Thyroid gland (tissue), 4 donors: ENCODE results near the gene CDCA4.

Experiments used
- CTCF ChIP-seq, 6 experiments: fragments of 200-600 bp in 3 of 6; fragments of 450-650 bp in 3 of 6; sonication (generic) in 3 of 6; IDR thresholded peaks; one replicate each; pipeline ENCODE4 v1.5.1; 2016 to 2019; ENCODE audit warnings: antibody characterized with exemption in 6 of 6, mild to moderate bottlenecking in 2 of 6, inconsistent platforms in 1 of 6, moderate library complexity in 1 of 6
- POLR2A ChIP-seq, 2 donors: fragments of 450-650 bp; IDR thresholded peaks; one replicate each; pipeline ENCODE4 v1.6.1; 2017; ENCODE audit warnings: antibody characterized with exemption in 2 of 2, mild to moderate bottlenecking in 2 of 2, moderate library complexity in 1 of 2

- no peak for TF ChIP-seq CTCF (IDR thresholded peaks at IDR 0.05)
- no peak for TF ChIP-seq POLR2A (IDR thresholded peaks at IDR 0.05)
These were observed 40.9 kb downstream of the CDCA4 start for GRCh38 chr14:104979758-104980610.
